Lower leg skin (tissue), 3 donors: ENCODE results near the gene SOAT2.

Experiments
- POLR2A ChIP-seq, 2 donors: fragments of 450-650 bp; IDR thresholded peaks; one replicate each; pipeline ENCODE4 v1.6.1; 2016 to 2017; ENCODE audit warnings: antibody characterized with exemption in 2 of 2, mild to moderate bottlenecking in 1 of 2, moderate library complexity in 1 of 2
- TF ChIP-seq, protein P1 (sequence below), 3 donors: fragments of 450-650 bp; IDR thresholded peaks; one replicate each; pipeline ENCODE4 v1.5.1; 2016; ENCODE audit warnings: antibody characterized with exemption in 3 of 3, mild to moderate bottlenecking in 3 of 3, moderate library complexity in 2 of 3

GRCh38 chr12:53096759-53097158 is 6.5 kb upstream of the SOAT2 start:
- no peak for TF ChIP-seq POLR2A (IDR thresholded peaks at IDR 0.05)
- TF ChIP-seq, protein P1, sequence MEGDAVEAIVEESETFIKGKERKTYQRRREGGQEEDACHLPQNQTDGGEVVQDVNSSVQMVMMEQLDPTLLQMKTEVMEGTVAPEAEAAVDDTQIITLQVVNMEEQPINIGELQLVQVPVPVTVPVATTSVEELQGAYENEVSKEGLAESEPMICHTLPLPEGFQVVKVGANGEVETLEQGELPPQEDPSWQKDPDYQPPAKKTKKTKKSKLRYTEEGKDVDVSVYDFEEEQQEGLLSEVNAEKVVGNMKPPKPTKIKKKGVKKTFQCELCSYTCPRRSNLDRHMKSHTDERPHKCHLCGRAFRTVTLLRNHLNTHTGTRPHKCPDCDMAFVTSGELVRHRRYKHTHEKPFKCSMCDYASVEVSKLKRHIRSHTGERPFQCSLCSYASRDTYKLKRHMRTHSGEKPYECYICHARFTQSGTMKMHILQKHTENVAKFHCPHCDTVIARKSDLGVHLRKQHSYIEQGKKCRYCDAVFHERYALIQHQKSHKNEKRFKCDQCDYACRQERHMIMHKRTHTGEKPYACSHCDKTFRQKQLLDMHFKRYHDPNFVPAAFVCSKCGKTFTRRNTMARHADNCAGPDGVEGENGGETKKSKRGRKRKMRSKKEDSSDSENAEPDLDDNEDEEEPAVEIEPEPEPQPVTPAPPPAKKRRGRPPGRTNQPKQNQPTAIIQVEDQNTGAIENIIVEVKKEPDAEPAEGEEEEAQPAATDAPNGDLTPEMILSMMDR (IDR thresholded peaks at IDR 0.05) = no peak
